Upper lobe of right lung (tissue), 1 donor: ENCODE data around the gene TK1. TPM values are rescaled to one million over a fixed set of nuclear protein-coding genes. Genes with fewer than 3 reads are reported as not detected.

Experiments
- ATAC-seq: fragments of 200-7000 bp; cut with Tn5 transposase; one replicate; pipeline ENCODE4 v1.9.1; 2020; ENCODE audit warnings: mild to moderate bottlenecking, moderate library complexity
- DNase-seq: peaks from one replicate; pipeline ENCODE4 v3.0.0-alpha.2; 2020
- H3K27ac ChIP-seq: fragments of 200-600 bp; one replicate; pipeline ENCODE4 v1.8.0; 2022
- H3K27me3 ChIP-seq: fragments of 200-600 bp; one replicate; pipeline ENCODE4 v1.8.0; 2022; ENCODE audit warnings: mild to moderate bottlenecking
- H3K36me3 ChIP-seq: fragments of 200-600 bp; one replicate; pipeline ENCODE4 v1.8.0; 2022
- H3K4me1 ChIP-seq: fragments of 200-600 bp; one replicate; pipeline ENCODE4 v1.8.0; 2022
- H3K4me3 ChIP-seq: fragments of 200-600 bp; one replicate; pipeline ENCODE4 v1.8.0; 2022; ENCODE audit warnings: mild to moderate bottlenecking
- H3K9me3 ChIP-seq: fragments of 200-600 bp; one replicate; pipeline ENCODE4 v1.8.0; 2022
- intact Hi-C: fragments of 100-400 bp; cut with DNase I; formaldehyde crosslinking; loops from one replicate; pipeline ENCODE4 v1.11.0; 2022
- total RNA-seq: library from RNA; stranded (reverse); fragmentation: NEBNext Ultra II Directional; extraction: Animal tissue kit (Norgen Biotek cat#: 25700); gene quantifications from one replicate; pipeline ENCODE4 v1.2.1, GENCODE V29; 2021
- TF ChIP-seq, protein P1 (sequence below): fragments of 200-600 bp; IDR thresholded peaks from one replicate; pipeline ENCODE4 v1.8.0; 2022; ENCODE audit warnings: antibody characterized with exemption
- donor health status: DM: no; HTN: yes; CAD: no; lungs with severe emphysema.

TK1 gene
- total RNA-seq, 1 donor from 2014 or later = 3.3 TPM

DNA sequence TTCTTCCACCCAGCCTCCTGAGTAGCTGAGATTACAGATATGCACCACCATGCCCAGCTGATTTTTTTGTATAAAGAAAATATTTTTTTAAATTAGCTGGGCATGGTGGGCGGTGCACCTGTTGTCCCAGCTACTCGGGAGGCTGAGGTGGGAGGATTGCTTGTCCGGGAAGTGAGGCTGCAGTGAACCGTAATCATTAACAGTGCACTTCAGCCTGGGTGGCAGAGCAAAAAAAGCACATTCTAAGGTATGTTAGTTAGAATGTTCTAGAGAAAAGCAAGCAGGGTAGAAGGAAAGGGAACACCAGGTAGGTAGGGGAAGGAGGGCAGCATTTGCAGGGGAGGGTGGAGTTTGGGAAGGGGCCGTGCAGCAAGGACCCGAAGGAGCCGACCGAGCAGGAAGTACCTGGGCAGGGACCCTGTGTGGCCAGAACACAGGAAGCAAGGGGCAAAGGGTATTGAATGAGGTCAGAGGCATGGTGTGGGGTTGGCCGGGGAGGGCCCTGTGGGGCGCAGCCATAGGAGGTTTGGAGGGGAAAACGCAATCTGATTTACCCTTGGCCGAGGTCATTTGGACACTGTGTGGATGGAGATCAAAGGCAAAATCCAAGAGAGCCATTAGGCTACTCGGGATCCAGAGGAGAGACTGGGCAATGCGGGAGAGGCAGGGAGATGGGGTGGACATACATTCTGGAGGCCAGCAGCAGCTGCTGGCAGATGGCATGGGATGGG is 38.4 kb downstream of the TK1 start:
- TF ChIP-seq, protein P1, sequence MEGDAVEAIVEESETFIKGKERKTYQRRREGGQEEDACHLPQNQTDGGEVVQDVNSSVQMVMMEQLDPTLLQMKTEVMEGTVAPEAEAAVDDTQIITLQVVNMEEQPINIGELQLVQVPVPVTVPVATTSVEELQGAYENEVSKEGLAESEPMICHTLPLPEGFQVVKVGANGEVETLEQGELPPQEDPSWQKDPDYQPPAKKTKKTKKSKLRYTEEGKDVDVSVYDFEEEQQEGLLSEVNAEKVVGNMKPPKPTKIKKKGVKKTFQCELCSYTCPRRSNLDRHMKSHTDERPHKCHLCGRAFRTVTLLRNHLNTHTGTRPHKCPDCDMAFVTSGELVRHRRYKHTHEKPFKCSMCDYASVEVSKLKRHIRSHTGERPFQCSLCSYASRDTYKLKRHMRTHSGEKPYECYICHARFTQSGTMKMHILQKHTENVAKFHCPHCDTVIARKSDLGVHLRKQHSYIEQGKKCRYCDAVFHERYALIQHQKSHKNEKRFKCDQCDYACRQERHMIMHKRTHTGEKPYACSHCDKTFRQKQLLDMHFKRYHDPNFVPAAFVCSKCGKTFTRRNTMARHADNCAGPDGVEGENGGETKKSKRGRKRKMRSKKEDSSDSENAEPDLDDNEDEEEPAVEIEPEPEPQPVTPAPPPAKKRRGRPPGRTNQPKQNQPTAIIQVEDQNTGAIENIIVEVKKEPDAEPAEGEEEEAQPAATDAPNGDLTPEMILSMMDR = no peak
- Histone ChIP-seq H3K4me3 (no peak overlapping the region), H3K4me1 (peaks cover 28% of the 10 kb centered on the region), H3K27ac (no peak overlapping the region), H3K36me3 (no peaks in the 10 kb centered on the region), H3K9me3 (no peaks in the 10 kb centered on the region), H3K27me3 (no peaks in the 10 kb centered on the region)
- intact Hi-C loops = no loop called here
- DNase-seq (no peak), ATAC-seq (no peak)

DNA sequence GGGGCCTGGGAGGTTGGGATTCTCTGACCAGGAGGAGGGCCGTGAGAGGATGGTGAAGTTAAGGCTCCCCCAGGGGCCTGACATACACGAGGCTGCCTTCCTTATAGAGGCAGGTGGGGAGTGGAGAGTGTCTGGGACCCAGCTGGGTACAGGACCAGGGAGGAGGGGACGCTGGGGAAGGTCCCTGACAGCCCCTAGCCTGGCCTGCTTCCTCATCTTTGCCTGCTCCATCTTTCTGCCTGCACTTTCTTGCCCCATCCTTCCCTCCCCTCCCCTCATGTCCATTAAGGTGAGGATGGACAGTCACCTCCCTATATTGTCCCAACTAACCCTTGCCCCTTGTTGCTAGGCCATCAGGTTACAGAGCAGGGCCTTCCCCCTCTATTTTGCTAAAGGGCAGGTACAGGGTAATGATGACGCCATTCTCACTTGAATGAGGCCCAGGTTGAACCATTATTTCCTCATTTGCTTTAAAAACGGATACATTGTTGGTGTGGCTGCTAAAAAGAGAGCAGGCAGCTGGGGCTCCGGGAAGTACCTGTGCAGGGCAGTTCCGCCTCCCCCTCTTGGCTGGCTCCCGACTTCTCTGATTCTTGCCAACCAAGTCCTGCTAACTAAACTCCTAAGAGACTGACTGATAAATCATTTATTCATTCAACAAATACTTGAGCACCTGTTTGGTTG is 39.4 kb downstream of the TK1 start:
- intact Hi-C loops = no loop called here
- TF ChIP-seq, protein P1 = no peak
- ATAC-seq = peak; percentile 10
- Histone ChIP-seq H3K27me3 (no peaks in the 10 kb centered on the region), H3K27ac (peak overlapping the region; percentile 11), H3K36me3 (no peaks in the 10 kb centered on the region), H3K4me3 (no peak overlapping the region), H3K9me3 (no peaks in the 10 kb centered on the region), H3K4me1 (peaks cover 30% of the 10 kb centered on the region)
- peak; percentile 86 for DNase-seq

DNA sequence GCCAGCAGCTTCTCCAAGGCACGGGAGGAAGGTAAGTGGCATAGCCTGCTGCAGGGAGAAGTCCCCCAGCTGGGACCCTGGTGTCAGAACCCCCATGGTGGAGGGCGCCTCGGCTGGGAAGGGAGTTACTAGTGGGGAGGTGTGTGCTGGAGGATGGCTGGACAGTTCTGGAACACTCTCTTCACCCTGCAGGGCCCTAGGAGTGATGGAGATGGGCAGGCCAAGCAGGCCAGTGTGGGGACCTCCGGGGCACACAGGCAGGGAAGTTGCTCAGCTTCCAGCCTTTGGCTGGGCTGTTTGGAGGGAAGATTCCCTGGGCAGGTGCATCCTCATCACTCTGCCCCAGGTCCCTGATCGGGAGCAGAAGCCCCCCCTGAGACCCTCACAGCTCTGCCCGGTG is 40.0 kb downstream of the TK1 start:
- ATAC-seq = no peak
- TF ChIP-seq, protein P1 = no peak
- Histone ChIP-seq H3K9me3 (no peaks in the 10 kb centered on the region), H3K36me3 (no peaks in the 10 kb centered on the region), H3K4me3 (no peak overlapping the region), H3K4me1 (peaks cover 30% of the 10 kb centered on the region), H3K27me3 (no peaks in the 10 kb centered on the region), H3K27ac (peak overlapping the region; percentile 11)
- intact Hi-C loops = no loop called here
- no peak for DNase-seq

DNA sequence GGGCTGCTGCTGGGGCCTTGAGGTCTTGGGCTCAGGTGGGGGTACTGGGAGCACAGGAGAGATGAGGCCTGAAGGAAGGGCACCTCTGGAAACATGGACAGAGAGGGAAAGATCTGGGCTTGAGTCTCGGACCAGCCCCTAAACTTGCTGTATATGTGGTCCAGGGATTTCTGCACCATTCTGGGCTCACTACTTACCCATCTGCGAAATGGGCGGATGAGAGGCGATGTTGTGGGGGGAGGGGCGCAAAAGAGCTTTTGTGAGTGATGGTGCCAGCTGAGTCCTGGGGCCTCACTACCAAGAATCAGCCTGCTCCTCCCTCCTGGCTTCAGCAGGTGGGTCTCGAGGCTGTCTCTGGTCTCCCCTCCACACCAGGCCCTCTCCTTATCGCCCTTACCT is 40.4 kb downstream of the TK1 start:
- Histone ChIP-seq H3K36me3 (no peaks in the 10 kb centered on the region), H3K27ac (no peak overlapping the region), H3K27me3 (no peaks in the 10 kb centered on the region), H3K4me1 (peaks cover 34% of the 10 kb centered on the region), H3K4me3 (no peak overlapping the region), H3K9me3 (no peaks in the 10 kb centered on the region)
- intact Hi-C loops = no loop called here
- no peak for ATAC-seq
- no peak for DNase-seq
- TF ChIP-seq, protein P1 = no peak

DNA sequence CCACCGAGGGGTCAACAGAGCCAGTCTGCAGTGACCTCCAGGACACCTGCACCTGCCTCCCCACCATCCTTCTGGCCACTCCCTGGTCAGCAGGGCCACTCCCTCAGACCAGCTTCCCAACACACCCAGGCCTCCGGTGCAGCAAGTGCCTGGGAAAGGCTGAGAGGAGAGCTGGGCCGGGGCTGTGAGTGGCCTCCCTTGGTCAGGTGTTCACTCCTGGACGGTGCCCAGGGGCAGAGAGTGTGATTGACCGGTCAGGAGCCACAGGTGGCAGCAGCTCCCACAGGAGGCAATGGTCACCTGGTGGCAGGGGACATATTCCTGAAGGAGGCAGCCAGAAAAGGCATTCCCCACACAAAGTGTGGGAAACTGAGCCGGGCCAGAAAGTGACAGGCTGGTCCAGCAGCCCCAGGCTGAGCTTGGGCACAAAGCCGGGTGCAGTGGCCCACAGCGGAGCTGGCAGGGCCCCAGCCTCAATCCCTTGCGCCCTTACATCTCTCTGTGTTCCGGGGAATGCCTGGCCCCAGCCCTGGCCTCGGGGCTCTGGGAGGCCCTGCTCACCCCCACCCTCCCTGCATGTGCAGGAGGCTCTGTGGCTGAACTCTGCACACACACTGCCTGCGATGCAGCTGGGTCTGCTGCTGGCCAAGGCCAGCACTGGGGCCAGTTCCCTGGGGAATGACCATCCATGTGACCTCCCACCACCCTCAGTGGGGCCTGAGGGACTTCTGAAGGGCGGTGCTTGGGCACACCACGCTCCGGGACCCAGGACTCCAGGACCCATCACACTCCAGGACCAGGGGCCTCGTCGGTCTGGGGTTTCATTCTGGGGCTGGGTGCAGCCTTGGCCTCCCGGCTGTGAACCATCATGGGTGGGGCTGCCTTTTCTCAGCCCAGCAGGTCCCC is 41.9 kb downstream of the TK1 start:
- DNase-seq = peak; percentile 94
- TF ChIP-seq, protein P1 = peak; percentile 16
- peak; percentile 65 for ATAC-seq
- Histone ChIP-seq H3K4me3 (no peak overlapping the region), H3K4me1 (peaks cover 47% of the 10 kb centered on the region), H3K27me3 (no peaks in the 10 kb centered on the region), H3K27ac (peak overlapping the region; percentile 70), H3K9me3 (no peaks in the 10 kb centered on the region), H3K36me3 (no peaks in the 10 kb centered on the region)
- intact Hi-C loops = no loop called here
